Right cardiac atrium (tissue), 5 donors: ENCODE results near the gene MLLT11. TPM values are rescaled to one million over a fixed set of nuclear protein-coding genes. Genes with fewer than 3 reads are reported as not detected.

Source experiments
- ATAC-seq, 2 donors: fragments of 200-7000 bp; cut with Tn5 transposase; one replicate each; pipeline versions ENCODE4 v1.8.0 to v1.9.1; 2020; ENCODE audit warnings: moderate library complexity in 2 of 2, mild to moderate bottlenecking in 1 of 2
- DNase-seq, 3 donors: peaks; one replicate each; pipeline ENCODE4 v3.0.0-alpha.2; 2020
- H3K27ac ChIP-seq: one replicate; pipeline ENCODE4 v1.5.1; 2013; ENCODE audit warnings: mild to moderate bottlenecking, low read length, control low read depth, moderate library complexity
- H3K27me3 ChIP-seq: one replicate; pipeline ENCODE4 v1.6.1; 2013; ENCODE audit not compliant: control insufficient read depth, insufficient read depth
- H3K4me1 ChIP-seq: one replicate; pipeline ENCODE4 v1.6.1; 2013; ENCODE audit warnings: low read length; ENCODE audit not compliant: control insufficient read depth, insufficient read depth
- H3K4me3 ChIP-seq: one replicate; pipeline ENCODE4 v1.5.1; 2013; ENCODE audit warnings: low read length, control low read depth
- H3K9me3 ChIP-seq: one replicate; pipeline ENCODE4 v1.6.1; 2013; ENCODE audit warnings: low read length; ENCODE audit not compliant: control insufficient read depth
- WGBS: extraction: QIAGEN DNeasy Blood & Tissue Kit; methylation state at CpG from one replicate; pipeline ENCODE4 v1.1.7; 2013; 5-methylcytosine and 5-hydroxymethylcytosine counted together
- intact Hi-C, 4 donors: fragments of 100-400 bp; cut with DNase I; formaldehyde crosslinking; loops; one replicate each; pipeline versions ENCODE4 v1.11.0 to v1.14.0; 2022 to 2023
- long read RNA-seq, 4 donors: library from polyadenylated mRNA; unstranded; transcript quantifications; one replicate each; pipeline ENCODE4 v2.0.0, GENCODE V29; 2020 to 2021
- polyA plus RNA-seq: library from polyadenylated mRNA; stranded (reverse); fragments of 200-250 nt; gene quantifications from one replicate; pipeline ENCODE4 v1.2.3, GENCODE V29; 2013
- total RNA-seq, 4 donors: library from RNA; stranded (reverse); fragmentation: NEBNext Ultra II Directional; extraction: Animal tissue kit (Norgen Biotek cat#: 25700); gene quantifications; one replicate each; pipeline ENCODE4 v1.2.1, GENCODE V29; 2021
- donor health status: healthy with polysubstance abuse.
- donor health status: DM: no; HTN: yes; CAD: no.
- donor health status: DM: no; HTN: no; CAD: no.
- donor health status: DM: no; HTN: yes; CAD: no; lungs with severe emphysema.
- donor health status: DM: yes; HTN: yes; CAD: no.

The MLLT11 gene
- total RNA-seq (1 to 10 TPM; 1.7 to 9.7 (median 8.7) TPM), polyA plus RNA-seq (10.1 TPM)
- long read RNA-seq, donor 1, full-length matches to known transcripts = 19 of 19 reads
- long read RNA-seq, donor 1, partial matches to known transcripts = 0 of 19 reads
- long read RNA-seq, donor 1, other reads (novel, unspliced or antisense) = 0 of 19 reads
- long read RNA-seq, donor 2, full-length matches to known transcripts = 14 of 15 reads
- long read RNA-seq, donor 2, partial matches to known transcripts = 0 of 15 reads
- long read RNA-seq, donor 2, other reads (novel, unspliced or antisense) = 1 of 15 reads
- long read RNA-seq, donor 3, full-length matches to known transcripts = 79 of 82 reads
- long read RNA-seq, donor 3, partial matches to known transcripts = 1 of 82 reads
- long read RNA-seq, donor 3, other reads (novel, unspliced or antisense) = 2 of 82 reads
- long read RNA-seq, donor 4, full-length matches to known transcripts = 21 of 21 reads
- long read RNA-seq, donor 4, partial matches to known transcripts = 0 of 21 reads
- long read RNA-seq, donor 4, other reads (novel, unspliced or antisense) = 0 of 21 reads

GRCh38 chr1:151060007-151060656 lies at the start of gene MLLT11:
Gene MLLT11 (plus strand): TSS chr1:151060397. CDS start chr1:151067225, 6,828 bp downstream.
- Histone ChIP-seq H3K27me3 (no peaks in the 10 kb centered on the region), H3K4me1 (peaks cover 12% of the 10 kb centered on the region), H3K9me3 (no peaks in the 10 kb centered on the region), H3K27ac (peak within 1 kb of the TSS; percentile 86), H3K4me3 (peak within 1 kb of the TSS; percentile 84)
- WGBS = 1% methylated on average over 15 of the region's 15 CpGs
- intact Hi-C loops = no loop called here
- DNase-seq = peak; percentile 69 to 78 (median 74)
- peak; percentile 49 to 50 for ATAC-seq

GRCh38 chr1:151011154-151011850 lies 48.9 kb upstream of the MLLT11 start:
- DNase-seq (no peak), ATAC-seq (no peak)
- H3K4me3 ChIP-seq = no peak overlapping the region
- WGBS = 44% methylated on average over 4 of the region's 4 CpGs
- H3K27me3 ChIP-seq = no peaks in the 10 kb centered on the region
- intact Hi-C loops = no loop called here
- H3K4me1 ChIP-seq = peaks cover 5% of the 10 kb centered on the region
- H3K27ac ChIP-seq = peak overlapping the region; percentile 83
- no peaks in the 10 kb centered on the region for H3K9me3 ChIP-seq

GRCh38 chr1:151012684-151013471 lies 47.3 kb upstream of the MLLT11 start:
- ATAC-seq = peak; percentile 29 to 69
- Histone ChIP-seq H3K9me3 (no peaks in the 10 kb centered on the region), H3K27ac (peak overlapping the region; percentile 83), H3K27me3 (no peaks in the 10 kb centered on the region), H3K4me3 (no peak overlapping the region), H3K4me1 (no peaks in the 10 kb centered on the region)
- peak in 2 of 3 donors; percentile 61 to 67 for DNase-seq
- intact Hi-C loops = no loop called here
- 77% methylated on average over 14 of the region's 14 CpGs for WGBS

GRCh38 chr1:151013518-151013917 lies 46.7 kb upstream of the MLLT11 start:
- no peaks in the 10 kb centered on the region for H3K27me3 ChIP-seq

GRCh38 chr1:151024540-151025146 lies 35.6 kb upstream of the MLLT11 start:
- Histone ChIP-seq H3K27ac (peak overlapping the region; percentile 0), H3K4me1 (no peaks in the 10 kb centered on the region), H3K4me3 (no peak overlapping the region), H3K9me3 (no peaks in the 10 kb centered on the region), H3K27me3 (no peaks in the 10 kb centered on the region)
- 19% methylated on average over 6 of the region's 6 CpGs for WGBS
- intact Hi-C loops = loop anchor here in 1 of 4 donors (10.0 kb wide), 1 partner anchor 110 kb away; no protein-coding TSS in a partner anchor
- ATAC-seq = peak; percentile 87 to 92
- peak; percentile 83 to 93 (median 88) for DNase-seq

More at GRCh38 chr1:151013518-151013917, 46.7 kb upstream of the MLLT11 start:
- 26% methylated on average over 2 of the region's 2 CpGs for WGBS
- ATAC-seq = peak; percentile 84 to 85
- Histone ChIP-seq H3K4me3 (no peak overlapping the region), H3K4me1 (no peaks in the 10 kb centered on the region), H3K27ac (peak overlapping the region; percentile 83), H3K9me3 (no peaks in the 10 kb centered on the region)
- DNase-seq = peak; percentile 45 to 71 (median 71)
- intact Hi-C loops = no loop called here

- DNase-seq (no peak), ATAC-seq (no peak)
- Histone ChIP-seq H3K4me1 (no peaks in the 10 kb centered on the region), H3K27me3 (no peaks in the 10 kb centered on the region), H3K27ac (no peak overlapping the region), H3K9me3 (no peaks in the 10 kb centered on the region), H3K4me3 (no peak overlapping the region)
- intact Hi-C loops = loop anchor here in 1 of 4 donors (10.0 kb wide), 1 partner anchor 108 kb away; no protein-coding TSS in a partner anchor
Observed at GRCh38 chr1:151026460-151026859, 33.7 kb upstream of the MLLT11 start.

- WGBS = 99% methylated on average over 8 of the region's 8 CpGs
- no peaks in the 10 kb centered on the region for H3K27me3 ChIP-seq
- DNase-seq (no peak), ATAC-seq (no peak)
- H3K9me3 ChIP-seq = no peaks in the 10 kb centered on the region
- H3K27ac ChIP-seq = no peak overlapping the region
- H3K4me3 ChIP-seq = no peak overlapping the region
- H3K4me1 ChIP-seq = no peaks in the 10 kb centered on the region
- intact Hi-C loops = no loop called here
Observed at GRCh38 chr1:151032164-151032563, 28.0 kb upstream of the MLLT11 start.

- no peak for DNase-seq
- WGBS = 85% methylated on average over 3 of the region's 3 CpGs
- Histone ChIP-seq H3K4me3 (no peak overlapping the region), H3K4me1 (peaks cover 4% of the 10 kb centered on the region), H3K27me3 (no peaks in the 10 kb centered on the region), H3K9me3 (no peaks in the 10 kb centered on the region), H3K27ac (peak overlapping the region; percentile 70)
- intact Hi-C loops = no loop called here
- no peak for ATAC-seq
Observed at GRCh38 chr1:151035167-151035566, 25.0 kb upstream of the MLLT11 start.

- H3K27ac ChIP-seq = no peak within 1 kb of the TSS
Observed at GRCh38 chr1:151036356-151036755, 23.8 kb upstream of the MLLT11 start, which contains the start of gene BNIPL. Gene BNIPL (plus strand): TSS chr1:151036586. CDS start chr1:151036726, 140 bp downstream.

GRCh38 chr1:151037032-151037431 lies 23.2 kb upstream of the MLLT11 start:
- Histone ChIP-seq H3K27ac (no peak overlapping the region), H3K4me3 (no peak overlapping the region), H3K27me3 (no peaks in the 10 kb centered on the region), H3K9me3 (no peaks in the 10 kb centered on the region), H3K4me1 (peaks cover 4% of the 10 kb centered on the region)
- no peak for ATAC-seq
- intact Hi-C loops = no loop called here
- WGBS = 85% methylated on average over 6 of the region's 6 CpGs
- no peak for DNase-seq

More at GRCh38 chr1:151036356-151036755, 23.8 kb upstream of the MLLT11 start, which contains the start of gene BNIPL:
- intact Hi-C loops = no loop called here
- WGBS = 50% methylated on average over 2 of the region's 2 CpGs
- ATAC-seq (no peak), DNase-seq (no peak)
- Histone ChIP-seq H3K9me3 (no peaks in the 10 kb centered on the region), H3K27me3 (no peaks in the 10 kb centered on the region), H3K4me3 (no peak within 1 kb of the TSS), H3K4me1 (peaks cover 4% of the 10 kb centered on the region)
